ENCODE data around the gene TPSB2.
"Not testable (repeated sequence)": the region's sequence is repeated elsewhere in the genome, so short reads cannot be mapped to it uniquely, and the experiment has no call there.

The TPSB2 gene

DNA sequence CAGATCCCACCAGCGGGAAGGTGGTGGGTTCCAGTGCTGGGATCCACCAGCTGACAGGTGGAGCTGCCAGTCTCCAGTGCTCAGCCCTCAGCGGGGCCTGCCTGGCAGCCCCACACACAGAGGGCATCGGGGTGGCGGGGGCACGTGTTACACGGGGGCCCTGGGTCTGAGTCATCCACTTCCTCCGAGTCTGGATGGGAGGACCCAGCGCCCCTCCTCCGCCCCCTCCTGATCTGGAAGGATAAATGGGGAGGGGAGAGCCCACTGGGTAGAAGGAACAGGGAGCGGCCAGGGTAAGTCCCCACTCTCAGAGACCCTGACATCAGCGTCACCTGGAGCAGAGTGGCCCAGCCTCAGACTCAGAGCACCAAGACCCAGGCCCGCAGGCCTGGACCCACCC is 10.5 kb upstream of the TPSB2 start, which contains the start of gene TPSAB1:
Gene TPSAB1 (plus strand): TSS at position 270 of the 400 bp plus-strand sequence. CDS start 234 bp downstream, outside the sequence.
- DNase-seq = not testable (repeated sequence)

GRCh38 chr16:1239575-1239974 is 9.6 kb upstream of the TPSB2 start:
- DNase-seq = not testable (repeated sequence)

- not testable (repeated sequence) for DNase-seq
These were observed 8.9 kb upstream of the TPSB2 start for GRCh38 chr16:1238909-1239308.

DNA sequence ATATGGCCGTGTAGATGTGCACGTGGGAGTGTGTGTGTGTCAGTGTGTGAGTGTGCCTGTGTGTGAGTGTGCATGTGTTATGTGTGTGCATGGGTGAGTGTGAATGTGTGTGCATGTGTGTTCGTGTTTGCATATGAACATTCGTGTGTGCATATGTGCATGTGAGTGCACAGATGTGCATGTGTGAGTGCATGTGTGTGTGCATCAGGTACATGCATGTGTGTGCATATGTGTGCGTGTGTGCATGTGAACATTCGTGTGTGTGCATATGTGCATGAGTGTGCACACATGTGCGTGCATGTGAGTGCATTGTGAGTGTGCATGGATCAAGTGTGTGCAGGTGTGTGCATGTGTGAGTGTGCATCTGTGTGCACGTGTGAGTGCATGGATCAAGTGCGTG is 8.0 kb upstream of the TPSB2 start:
- no peak for DNase-seq

- DNase-seq = not testable (repeated sequence)
These were observed 6.7 kb upstream of the TPSB2 start for GRCh38 chr16:1236659-1237058.

DNA sequence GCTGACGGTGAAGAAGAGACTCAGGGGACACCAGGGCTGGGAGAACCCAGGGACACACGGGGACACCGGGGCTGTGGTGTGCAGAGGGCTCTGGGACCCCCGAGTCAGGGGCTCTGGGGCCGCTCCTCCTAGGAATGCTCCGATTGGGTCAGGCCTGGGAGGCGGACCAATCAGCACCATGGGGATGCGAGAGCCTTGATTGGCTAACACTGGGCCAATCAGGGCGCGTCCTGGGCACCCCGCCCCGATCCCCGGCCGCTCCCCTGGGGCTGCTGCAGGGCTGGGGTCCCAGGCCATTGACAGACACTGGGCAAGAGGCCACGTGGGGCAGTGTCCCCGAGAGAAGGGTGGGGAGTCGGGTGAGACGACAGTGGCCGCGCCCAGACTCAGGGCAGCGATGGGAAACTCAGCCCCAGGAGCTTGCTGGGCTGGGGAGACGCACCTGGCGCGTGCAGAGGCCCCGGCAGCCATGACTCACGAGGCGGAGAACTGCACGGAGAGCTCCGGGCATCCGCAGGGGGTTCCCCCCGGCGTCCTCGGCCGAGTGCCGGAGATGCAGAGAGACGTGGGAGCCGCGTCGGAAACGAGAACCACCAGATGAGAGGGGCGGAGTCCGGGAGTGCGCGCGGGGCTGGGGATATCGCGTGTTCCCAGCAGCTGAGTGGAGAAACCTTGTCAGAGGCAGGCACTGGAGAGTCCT is 2.2 kb upstream of the TPSB2 start:
- not testable (repeated sequence) for DNase-seq

- DNase-seq = not testable (repeated sequence)
These were observed 1.3 kb upstream of the TPSB2 start for GRCh38 chr16:1231301-1231700.

DNA sequence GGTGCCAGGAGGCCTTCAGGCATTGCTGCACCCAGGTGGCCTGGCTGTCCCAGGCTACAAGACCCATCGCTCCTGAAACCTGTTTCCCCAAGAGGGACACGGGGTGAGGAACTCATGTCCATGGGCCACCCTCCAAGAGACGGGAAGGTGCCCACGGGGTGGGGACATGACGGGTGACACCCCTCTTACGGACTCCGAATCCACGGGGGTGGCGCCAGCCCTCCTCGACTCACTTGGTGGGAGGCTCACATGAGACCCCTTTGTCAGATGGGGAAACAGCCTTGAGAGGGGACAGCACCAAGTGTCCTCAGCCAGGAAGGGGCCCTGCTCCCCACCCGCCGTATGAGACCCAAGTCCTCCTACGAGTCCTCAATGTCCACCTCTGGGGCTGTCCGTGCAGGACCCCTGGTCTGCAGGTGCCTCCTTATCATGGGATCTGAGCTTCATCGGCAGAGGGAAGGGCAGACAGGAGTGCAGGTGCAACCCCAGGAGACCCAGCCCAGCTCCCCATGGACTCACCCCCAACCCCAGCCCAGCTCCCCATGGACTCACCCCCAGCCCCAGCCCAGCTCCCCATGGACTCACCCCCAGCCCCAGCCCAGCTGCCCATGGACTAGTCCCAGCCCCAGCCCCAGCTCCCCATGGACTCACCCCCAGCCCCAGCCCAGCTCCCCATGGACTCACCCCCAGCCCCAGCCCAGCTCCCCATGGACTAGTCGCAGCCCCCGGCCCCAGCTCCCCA is 658 bp upstream of the TPSB2 start:
- DNase-seq = not testable (repeated sequence)

DNA sequence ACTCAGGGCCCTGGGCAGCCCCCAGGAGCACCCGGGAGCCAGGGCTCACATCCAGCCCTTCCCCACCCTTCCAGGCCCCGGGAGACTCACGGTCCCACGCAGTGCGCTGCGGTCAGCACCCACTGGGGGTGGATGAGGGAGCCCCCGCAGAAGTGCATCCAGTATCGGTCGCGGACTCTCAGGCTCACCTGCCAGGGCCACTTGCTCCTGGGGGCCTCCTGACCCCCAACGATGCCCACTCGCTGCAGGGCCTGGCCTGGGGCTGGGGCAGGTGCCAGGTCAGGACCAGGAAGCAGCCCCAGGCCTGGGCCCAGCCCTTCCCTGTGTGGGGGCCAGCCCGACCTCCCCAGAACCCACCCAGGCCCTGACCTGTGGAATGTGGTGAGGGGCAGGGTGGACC is 508 bp downstream of the TPSB2 start:
- not testable (repeated sequence) for DNase-seq

- DNase-seq = not testable (repeated sequence)
These were observed 1.8 kb downstream of the TPSB2 start for GRCh38 chr16:1228227-1228626.

DNA sequence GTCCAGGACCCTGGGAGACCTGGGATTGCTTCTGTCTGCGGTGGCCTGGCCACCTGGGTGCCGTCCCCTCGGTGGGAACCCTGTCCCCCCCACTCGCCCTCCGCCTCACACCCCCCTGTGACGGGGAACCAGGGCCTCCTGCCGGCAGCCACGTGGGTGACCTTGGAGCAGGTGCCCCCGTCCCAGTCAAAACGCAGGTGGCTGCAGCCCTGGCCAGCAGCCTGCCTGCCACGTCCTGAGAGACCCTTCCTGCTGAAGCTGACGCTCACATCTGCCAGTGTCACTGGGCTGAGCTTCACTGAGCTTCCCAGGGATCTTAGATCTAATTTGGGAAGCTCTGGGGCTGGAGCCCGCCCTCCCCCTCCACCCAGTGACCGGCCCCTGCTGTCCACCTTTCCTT is 3.3 kb downstream of the TPSB2 start:
- not testable (repeated sequence) for DNase-seq

DNA sequence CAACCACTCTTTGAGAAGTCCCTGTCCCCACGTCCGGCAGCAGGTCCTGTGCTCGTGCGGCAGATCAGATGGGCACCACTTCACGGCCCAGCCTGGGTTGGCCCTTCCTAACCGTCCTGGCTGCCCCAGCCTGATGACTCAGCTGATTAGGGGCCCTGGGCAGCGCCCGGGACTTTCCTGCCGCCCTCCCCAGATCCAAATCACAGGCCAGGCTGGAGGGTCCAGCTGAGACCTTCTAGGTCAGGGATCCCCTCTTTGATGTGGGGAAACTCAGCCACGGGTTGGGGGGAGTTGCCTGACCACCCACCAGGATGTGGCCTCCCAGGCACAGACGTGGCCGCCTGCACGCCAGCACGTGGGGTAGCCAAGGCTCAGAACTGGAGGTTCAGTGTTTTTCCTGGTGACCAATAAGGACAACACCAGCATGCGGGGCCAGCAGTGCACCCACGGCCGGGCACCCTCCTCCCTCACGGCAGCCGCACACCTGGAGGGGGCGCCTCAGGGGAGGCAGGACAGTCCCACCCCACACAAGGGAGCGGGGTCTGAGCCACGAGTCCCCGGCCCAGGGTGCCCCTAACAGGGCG is 4.2 kb downstream of the TPSB2 start:
- DNase-seq = not testable (repeated sequence)

DNA sequence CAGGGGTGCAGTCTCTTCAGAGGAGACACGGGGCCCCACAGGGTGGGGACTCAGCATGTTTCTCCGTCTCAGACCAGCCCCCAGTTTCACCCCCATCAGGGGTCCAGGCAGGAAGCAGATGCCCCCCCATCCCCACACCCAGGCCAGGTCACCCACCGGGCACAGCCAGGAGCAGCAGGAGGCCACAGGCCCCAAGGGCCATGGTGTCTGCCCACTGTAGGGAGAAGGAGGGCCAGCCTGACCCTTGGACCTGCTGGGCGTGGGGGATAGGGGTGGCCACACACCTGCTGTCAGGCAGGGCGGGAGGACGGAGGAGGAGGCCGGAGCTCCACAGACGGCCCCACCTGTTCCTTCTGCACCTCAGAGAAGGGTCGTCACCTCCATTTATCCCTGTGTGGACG is 4.9 kb downstream of the TPSB2 start, which contains the start of gene TPSG1:
Gene TPSG1 (minus strand): TSS at position 218 of the 401 bp plus-strand sequence. CDS start 16 bp downstream, at position 202.
- no peak for DNase-seq

DNA sequence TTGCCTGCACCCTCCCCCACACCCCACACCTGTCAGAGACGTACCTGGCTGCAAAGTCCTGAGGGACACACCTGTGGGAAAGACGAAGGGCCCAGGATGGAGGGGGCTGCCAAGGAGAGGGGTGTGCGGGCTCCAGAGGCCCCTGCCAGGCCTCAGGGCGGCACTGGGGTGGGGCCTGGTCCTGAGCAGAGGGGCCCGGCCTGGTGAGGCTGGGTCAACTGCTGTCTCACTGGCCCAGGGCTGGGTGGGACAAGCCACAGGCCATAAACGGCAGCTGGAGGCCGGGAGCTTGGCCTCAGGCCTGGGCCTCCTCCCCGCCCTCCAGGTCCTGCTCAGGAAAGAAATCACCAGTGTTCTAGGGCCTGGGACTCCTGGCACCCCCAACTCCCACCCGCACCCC is 5.4 kb downstream of the TPSB2 start:
- DNase-seq = no peak

- DNase-seq = no peak
These were observed 6.4 kb downstream of the TPSB2 start for GRCh38 chr16:1223355-1224214.

GRCh38 chr16:1222553-1223354 is 7.2 kb downstream of the TPSB2 start:
- no peak for DNase-seq

DNA sequence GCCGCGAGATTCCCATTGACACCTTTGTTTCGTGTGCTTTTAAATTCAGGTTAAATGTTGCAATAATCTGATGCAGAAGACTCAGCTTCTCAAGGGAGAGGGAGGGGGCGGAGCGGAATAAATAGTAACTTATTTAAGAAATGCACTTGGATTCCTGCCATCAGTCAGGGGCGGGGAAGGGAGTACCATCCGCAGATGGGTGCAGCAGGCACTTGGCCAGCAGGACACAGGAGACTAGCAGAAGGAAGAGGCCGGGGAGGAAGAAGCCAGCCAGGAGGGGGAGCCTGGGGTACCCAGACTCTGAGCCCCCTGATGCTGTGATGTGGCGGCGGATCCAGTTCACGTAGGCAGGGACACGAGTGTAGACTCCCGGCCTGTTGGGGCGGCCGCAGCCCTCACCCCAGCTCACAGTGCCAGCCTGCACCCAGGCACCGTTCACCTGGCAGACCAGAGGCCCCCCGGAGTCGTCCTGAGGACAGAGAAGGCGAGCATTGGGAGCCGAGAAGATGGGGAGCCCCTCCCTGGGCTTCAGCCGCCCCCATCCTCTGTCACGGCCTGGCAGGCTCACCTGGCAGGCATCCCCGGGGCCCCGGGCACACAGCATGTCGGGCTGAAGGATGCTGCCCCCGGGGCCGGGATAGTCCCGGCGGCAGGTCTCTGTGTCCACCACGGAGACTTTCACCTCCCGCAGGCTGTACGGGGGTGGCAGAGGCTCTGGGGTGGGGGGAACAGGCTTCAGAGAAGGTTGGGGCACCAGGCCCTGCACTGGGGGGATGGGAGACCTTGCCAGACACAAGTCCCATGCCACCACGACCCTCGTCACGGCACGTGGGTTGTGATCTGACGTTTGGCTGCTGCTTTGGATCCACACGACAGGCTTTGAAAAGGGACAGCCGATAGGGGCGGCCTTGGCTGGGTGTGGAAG is 8.1 kb downstream of the TPSB2 start:
- DNase-seq = no peak

- no peak for DNase-seq
These were observed 8.9 kb downstream of the TPSB2 start for GRCh38 chr16:1220841-1221627.

- DNase-seq = no peak
These were observed 9.8 kb downstream of the TPSB2 start for GRCh38 chr16:1220098-1220728.

All from NCI-H1092 (cell line).